Measurements from ENCODE around the gene CEP112. TPM values are rescaled to one million over a fixed set of nuclear protein-coding genes. Genes with fewer than 3 reads are reported as not detected.

CEP112 gene
- polyA plus RNA-seq, 1 donor from 2014 or later: 6.0 TPM

DNA sequence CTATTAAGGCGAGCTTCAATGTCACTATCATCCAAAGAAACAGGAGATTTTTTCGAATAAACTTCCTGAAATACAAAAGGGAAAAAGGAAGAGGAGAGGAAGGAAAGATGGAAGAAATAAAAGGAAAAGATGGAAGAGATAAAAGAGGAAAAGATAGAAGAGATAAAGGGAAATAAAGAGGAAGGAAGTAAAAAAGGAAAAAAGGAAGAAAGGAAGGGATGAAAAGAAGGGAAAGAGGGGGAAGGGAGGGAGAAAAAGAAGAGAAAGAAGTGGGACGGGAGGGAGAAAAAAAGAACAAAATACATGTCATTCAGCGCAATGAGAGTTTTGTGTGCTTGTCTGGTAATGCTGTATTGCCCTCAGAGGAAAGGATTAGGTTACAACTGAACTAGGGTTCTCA, 62.2 kb downstream of the CEP112 start:
- H3K9me3 ChIP-seq (ENCODE audit: low read length): no peaks in the 10 kb centered on the region
- H3F3A ChIP-seq (ENCODE audit: insufficient read depth, low read length, poor library complexity, severe bottlenecking): no peaks in the 10 kb centered on the region
- TF ChIP-seq RAD21 (conservative IDR thresholded peaks at IDR 0.05) (no peak), POLR2AphosphoS5 (IDR thresholded peaks at IDR 0.05) (no peak), TAF1 (IDR thresholded peaks at IDR 0.05; ENCODE audit: low read depth) (no peak), SMC3 (conservative IDR thresholded peaks at IDR 0.05; ENCODE audit: poor library complexity) (no peak), EP300 (conservative IDR thresholded peaks at IDR 0.05; ENCODE audit: poor library complexity, severe bottlenecking) (no peak), EZH2 (IDR thresholded peaks at IDR 0.05; ENCODE audit: borderline replicate concordance, insufficient read depth, low read length, poor library complexity, severe bottlenecking) (no peak), MXI1 (conservative IDR thresholded peaks at IDR 0.05; ENCODE audit: poor library complexity, severe bottlenecking) (no peak)
- TF ChIP-seq, protein P1, sequence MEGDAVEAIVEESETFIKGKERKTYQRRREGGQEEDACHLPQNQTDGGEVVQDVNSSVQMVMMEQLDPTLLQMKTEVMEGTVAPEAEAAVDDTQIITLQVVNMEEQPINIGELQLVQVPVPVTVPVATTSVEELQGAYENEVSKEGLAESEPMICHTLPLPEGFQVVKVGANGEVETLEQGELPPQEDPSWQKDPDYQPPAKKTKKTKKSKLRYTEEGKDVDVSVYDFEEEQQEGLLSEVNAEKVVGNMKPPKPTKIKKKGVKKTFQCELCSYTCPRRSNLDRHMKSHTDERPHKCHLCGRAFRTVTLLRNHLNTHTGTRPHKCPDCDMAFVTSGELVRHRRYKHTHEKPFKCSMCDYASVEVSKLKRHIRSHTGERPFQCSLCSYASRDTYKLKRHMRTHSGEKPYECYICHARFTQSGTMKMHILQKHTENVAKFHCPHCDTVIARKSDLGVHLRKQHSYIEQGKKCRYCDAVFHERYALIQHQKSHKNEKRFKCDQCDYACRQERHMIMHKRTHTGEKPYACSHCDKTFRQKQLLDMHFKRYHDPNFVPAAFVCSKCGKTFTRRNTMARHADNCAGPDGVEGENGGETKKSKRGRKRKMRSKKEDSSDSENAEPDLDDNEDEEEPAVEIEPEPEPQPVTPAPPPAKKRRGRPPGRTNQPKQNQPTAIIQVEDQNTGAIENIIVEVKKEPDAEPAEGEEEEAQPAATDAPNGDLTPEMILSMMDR (IDR thresholded peaks at IDR 0.05; ENCODE audit: poor library complexity, severe bottlenecking): no peak
- TF ChIP-seq, protein P2, sequence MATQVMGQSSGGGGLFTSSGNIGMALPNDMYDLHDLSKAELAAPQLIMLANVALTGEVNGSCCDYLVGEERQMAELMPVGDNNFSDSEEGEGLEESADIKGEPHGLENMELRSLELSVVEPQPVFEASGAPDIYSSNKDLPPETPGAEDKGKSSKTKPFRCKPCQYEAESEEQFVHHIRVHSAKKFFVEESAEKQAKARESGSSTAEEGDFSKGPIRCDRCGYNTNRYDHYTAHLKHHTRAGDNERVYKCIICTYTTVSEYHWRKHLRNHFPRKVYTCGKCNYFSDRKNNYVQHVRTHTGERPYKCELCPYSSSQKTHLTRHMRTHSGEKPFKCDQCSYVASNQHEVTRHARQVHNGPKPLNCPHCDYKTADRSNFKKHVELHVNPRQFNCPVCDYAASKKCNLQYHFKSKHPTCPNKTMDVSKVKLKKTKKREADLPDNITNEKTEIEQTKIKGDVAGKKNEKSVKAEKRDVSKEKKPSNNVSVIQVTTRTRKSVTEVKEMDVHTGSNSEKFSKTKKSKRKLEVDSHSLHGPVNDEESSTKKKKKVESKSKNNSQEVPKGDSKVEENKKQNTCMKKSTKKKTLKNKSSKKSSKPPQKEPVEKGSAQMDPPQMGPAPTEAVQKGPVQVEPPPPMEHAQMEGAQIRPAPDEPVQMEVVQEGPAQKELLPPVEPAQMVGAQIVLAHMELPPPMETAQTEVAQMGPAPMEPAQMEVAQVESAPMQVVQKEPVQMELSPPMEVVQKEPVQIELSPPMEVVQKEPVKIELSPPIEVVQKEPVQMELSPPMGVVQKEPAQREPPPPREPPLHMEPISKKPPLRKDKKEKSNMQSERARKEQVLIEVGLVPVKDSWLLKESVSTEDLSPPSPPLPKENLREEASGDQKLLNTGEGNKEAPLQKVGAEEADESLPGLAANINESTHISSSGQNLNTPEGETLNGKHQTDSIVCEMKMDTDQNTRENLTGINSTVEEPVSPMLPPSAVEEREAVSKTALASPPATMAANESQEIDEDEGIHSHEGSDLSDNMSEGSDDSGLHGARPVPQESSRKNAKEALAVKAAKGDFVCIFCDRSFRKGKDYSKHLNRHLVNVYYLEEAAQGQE (IDR thresholded peaks at IDR 0.05; ENCODE audit: borderline replicate concordance): no peak
- H2AFZ ChIP-seq (ENCODE audit: low read depth, low read length): no peak overlapping the region
- no peak overlapping the region for H3K27ac ChIP-seq (ENCODE audit: low read length)
- no peak overlapping the region for H3K4me3 ChIP-seq (ENCODE audit: low read length)
- H3K79me2 ChIP-seq (replicated peaks; ENCODE audit: insufficient read depth, low read length): no peaks in the 10 kb centered on the region
- no peak overlapping the region for H3K4me2 ChIP-seq (ENCODE audit: low read length)
- H3K9ac ChIP-seq (ENCODE audit: low read length): no peak overlapping the region
- no peaks in the 10 kb centered on the region for H3K27me3 ChIP-seq (ENCODE audit: insufficient read depth, low read depth, low read length)
- H4K20me1 ChIP-seq (ENCODE audit: insufficient read depth): no peaks in the 10 kb centered on the region
- H3K9me2 ChIP-seq (ENCODE audit: insufficient read depth, low read length): no peaks in the 10 kb centered on the region
- no peaks in the 10 kb centered on the region for H3K36me3 ChIP-seq (ENCODE audit: insufficient read depth, low read length)

DNA sequence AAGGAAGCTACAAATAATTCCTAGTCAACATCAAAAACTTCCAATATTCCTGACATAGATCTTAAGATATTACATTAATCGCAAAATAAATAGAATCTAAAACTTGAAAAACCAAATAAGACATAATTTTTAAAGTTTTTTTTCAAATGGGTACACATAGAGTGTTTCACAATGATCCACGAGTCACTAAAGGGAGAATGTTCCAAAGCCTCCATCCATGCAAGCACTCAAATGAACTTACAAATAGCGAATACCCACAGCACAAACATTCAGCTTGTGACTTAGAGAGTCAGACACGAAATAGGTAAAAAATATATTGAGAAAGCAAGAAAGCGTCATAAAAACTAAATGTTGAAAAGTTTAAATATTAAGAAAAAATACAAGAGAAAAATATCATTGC, 65.7 kb downstream of the CEP112 start:
- Histone ChIP-seq H3K27me3 (ENCODE audit: insufficient read depth, low read depth, low read length) (no peaks in the 10 kb centered on the region), H3K9me2 (ENCODE audit: insufficient read depth, low read length) (no peaks in the 10 kb centered on the region)

More for the DNA sequence above, 65.7 kb downstream of the CEP112 start:
- TF ChIP-seq, protein P1 (IDR thresholded peaks at IDR 0.05; ENCODE audit: poor library complexity, severe bottlenecking): no peak
- TF ChIP-seq EZH2 (IDR thresholded peaks at IDR 0.05; ENCODE audit: borderline replicate concordance, insufficient read depth, low read length, poor library complexity, severe bottlenecking) (no peak), EP300 (conservative IDR thresholded peaks at IDR 0.05; ENCODE audit: poor library complexity, severe bottlenecking) (no peak), TAF1 (IDR thresholded peaks at IDR 0.05; ENCODE audit: low read depth) (no peak), MXI1 (conservative IDR thresholded peaks at IDR 0.05; ENCODE audit: poor library complexity, severe bottlenecking) (no peak), POLR2AphosphoS5 (IDR thresholded peaks at IDR 0.05) (no peak), RAD21 (conservative IDR thresholded peaks at IDR 0.05) (no peak), SMC3 (conservative IDR thresholded peaks at IDR 0.05; ENCODE audit: poor library complexity) (no peak)
- TF ChIP-seq, protein P2 (IDR thresholded peaks at IDR 0.05; ENCODE audit: borderline replicate concordance): no peak
- Histone ChIP-seq H3K4me2 (ENCODE audit: low read length) (no peak overlapping the region), H2AFZ (ENCODE audit: low read depth, low read length) (no peak overlapping the region), H3F3A (ENCODE audit: insufficient read depth, low read length, poor library complexity, severe bottlenecking) (no peaks in the 10 kb centered on the region), H3K79me2 (replicated peaks; ENCODE audit: insufficient read depth, low read length) (no peaks in the 10 kb centered on the region), H4K20me1 (ENCODE audit: insufficient read depth) (no peaks in the 10 kb centered on the region), H3K4me3 (ENCODE audit: low read length) (no peak overlapping the region), H3K36me3 (ENCODE audit: insufficient read depth, low read length) (no peaks in the 10 kb centered on the region), H3K9ac (ENCODE audit: low read length) (no peak overlapping the region), H3K9me3 (ENCODE audit: low read length) (no peaks in the 10 kb centered on the region), H3K27ac (ENCODE audit: low read length) (no peak overlapping the region)

Measured in neural cell (in vitro differentiated cells).